Measurements from ENCODE around the gene CPNE1. TPM values are rescaled to one million over a fixed set of nuclear protein-coding genes. Genes with fewer than 3 reads are reported as not detected.
A peak's percentile ranks its signal among the peaks of the same experiment; 100 is the strongest.
"Not testable (repeated sequence)": the region's sequence is repeated elsewhere in the genome, so short reads cannot be mapped to it uniquely, and the experiment has no call there.

CPNE1 gene
- total and polyA plus RNA-seq, 2 of the 8 experiments (the other 6 are each of a cell fraction or from before 2014, with no cell fraction given) = 294 to 346 TPM

DNA sequence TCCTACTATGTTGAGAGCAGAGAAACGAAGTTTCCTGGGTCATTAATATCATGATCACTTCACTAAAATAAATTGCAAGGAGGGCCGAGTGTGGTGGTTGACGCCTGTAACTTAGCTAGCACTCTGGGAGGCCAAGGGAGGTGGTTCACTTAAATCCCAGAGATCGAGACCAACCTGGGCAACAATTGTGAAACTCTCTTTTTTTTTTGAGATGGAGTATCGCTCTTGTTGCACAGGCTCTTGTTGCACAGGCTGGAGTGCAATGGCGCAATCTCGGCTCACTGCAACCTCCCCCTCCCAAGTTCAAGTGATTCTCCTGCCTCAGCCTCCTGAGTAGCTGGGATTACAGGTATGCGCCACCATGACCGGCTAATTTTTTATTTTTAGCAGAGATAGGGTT, 48.4 kb upstream of the CPNE1 start:
- Histone ChIP-seq H3K36me3 (ENCODE audit: control insufficient read depth in 2 of 4, insufficient read depth in 4 of 4, low read length in 3 of 4) (peaks cover 25 to 99% (median 84%) of the 10 kb centered on the region in 4 experiments), H3K79me2 (ENCODE audit: control insufficient read depth in 1 of 2, insufficient read depth in 2 of 2, low read length in 2 of 2) (peaks cover 0 to 62% of the 10 kb centered on the region in 2 experiments; a peak in 2 of 4 replicates)
- POLR2A ChIA-PET (ENCODE audit: partially characterized antibody) = interaction anchor here (1.1 to 45.3 kb wide), 4 partner anchors 5 to 55 kb away, joined by 3 to 2341 read pairs (median 1172); partner anchors contain the start of genes NFS1, RBM39 and ROMO1
- H4K5ac ChIP-seq (ENCODE audit: insufficient read length, low read depth, low read length); H3K9ac ChIP-seq (replicated peaks in 1 of 4; ENCODE audit: extremely low read depth in 1 of 4, low read depth in 3 of 4, low read length in 3 of 4); H2AFZ ChIP-seq (ENCODE audit: low read length); H3K56ac ChIP-seq (replicated peaks; ENCODE audit: insufficient read length, low read depth, low read length); FAIRE-seq; H3K27me3 ChIP-seq (replicated peaks in 1 of 4; ENCODE audit: control insufficient read depth in 3 of 4, extremely low read depth in 1 of 4, insufficient read depth in 3 of 4, low read length in 3 of 4); H3K4ac ChIP-seq (replicated peaks; ENCODE audit: insufficient read length, low read depth, low read length); H2BK15ac ChIP-seq (ENCODE audit: low read length); H4K91ac ChIP-seq (replicated peaks; ENCODE audit: insufficient read length, low read length); H3K23ac ChIP-seq (ENCODE audit: insufficient read length); H3K9me3 ChIP-seq (ENCODE audit: insufficient read depth in 2 of 2, low read depth in 1 of 2, low read length in 1 of 2); H3K18ac ChIP-seq (ENCODE audit: extremely low read depth, low read length); H4K20me1 ChIP-seq (replicated peaks in 1 of 2; ENCODE audit: control insufficient read depth in 1 of 2, insufficient read depth in 2 of 2, low read length in 2 of 2); H3K4me1 ChIP-seq (replicated peaks in 1 of 4; ENCODE audit: control insufficient read depth in 3 of 4, insufficient read depth in 4 of 4, low read length in 3 of 4); H3K4me2 ChIP-seq (ENCODE audit: insufficient read depth in 1 of 2, low read depth in 2 of 2, low read length in 2 of 2); H3K4me3 ChIP-seq (ENCODE audit: extremely low read depth in 1 of 4, insufficient read depth in 2 of 4, low read depth in 3 of 4, low read length in 4 of 4); H3K79me1 ChIP-seq (ENCODE audit: low read depth, low read length); H4K8ac ChIP-seq (ENCODE audit: extremely low read depth, insufficient read depth, low read length); H3K23me2 ChIP-seq (ENCODE audit: low read depth, low read length); H3K14ac ChIP-seq (ENCODE audit: insufficient read length); H2BK5ac ChIP-seq (ENCODE audit: low read depth, low read length); H3K27ac ChIP-seq (ENCODE audit: low read depth, low read length); H2BK12ac ChIP-seq (ENCODE audit: low read depth, low read length); H2BK20ac ChIP-seq (ENCODE audit: low read length); H2BK120ac ChIP-seq (replicated peaks; ENCODE audit: low read depth, low read length); H2AK5ac ChIP-seq (ENCODE audit: low read depth, low read length): not testable (repeated sequence)
- 97% methylated on average over 9 of the region's 9 CpGs; no CpG with 5 or more reads in 1 of the 2 experiments for whole genome bisulfite sequencing, 2 experiments (ENCODE audit: extremely low coverage in 1 of 2, insufficient coverage in 1 of 2, insufficient read length in 1 of 2, insufficient replicate concordance in 2 of 2, low coverage in 1 of 2, low lambda C conversion rate in 2 of 2, missing lambda C conversion rate in 1 of 2)
- peak in 1 of 2 experiments; percentile 38 for DNase-seq (ENCODE audit: low read depth in 1 of 2, low spot score in 2 of 2)
- CTCF ChIA-PET (ENCODE audit: partially characterized antibody) = interaction anchor here (1.0 to 1.2 kb wide), 2 partner anchors 12 to 29 kb away, joined by 3 to 4 read pairs; partner anchors contain the start of gene RBM39
